ENCODE results near the gene NSG2.

- TF ChIP-seq CTCF (conservative IDR thresholded peaks at IDR 0.05; ENCODE audit: low read length) (no peak), EZH2phosphoT487 (IDR thresholded peaks at IDR 0.05; ENCODE audit: borderline replicate concordance) (no peak)
These were observed 44.6 kb downstream of the NSG2 start for GRCh38 chr5:174090129-174090528.
